Effector memory CD4-positive, alpha-beta T cell (primary cell): ENCODE data around the gene PRDM1.

Source experiments
- DNase-seq, 3 donors: peaks; one replicate each; pipeline ENCODE4 v3.0.0-alpha.2; 2020
- H3K27ac ChIP-seq: 2 replicates; pipeline ENCODE4 v1.7.0; 2013; ENCODE audit warnings: mild to moderate bottlenecking, low read length, moderate library complexity; ENCODE audit not compliant: insufficient read depth, poor library complexity, severe bottlenecking
- H3K27me3 ChIP-seq: replicated peaks from 2 replicates; pipeline ENCODE4 v1.7.0; 2013; ENCODE audit warnings: mild to moderate bottlenecking, low read length; ENCODE audit not compliant: insufficient read depth, control insufficient read depth, poor library complexity, severe bottlenecking
- H3K36me3 ChIP-seq: 2 replicates; pipeline ENCODE4 v1.7.0; 2013; ENCODE audit warnings: mild to moderate bottlenecking, low read length, moderate library complexity; ENCODE audit not compliant: control insufficient read depth, insufficient read depth
- H3K4me1 ChIP-seq: 2 replicates; pipeline ENCODE4 v1.7.0; 2013; ENCODE audit warnings: low read length, mild to moderate bottlenecking; ENCODE audit not compliant: control insufficient read depth, insufficient read depth, poor library complexity, severe bottlenecking
- H3K4me3 ChIP-seq: 2 replicates; pipeline ENCODE4 v1.7.0; 2013; ENCODE audit warnings: low read length, low read depth, mild to moderate bottlenecking; ENCODE audit not compliant: insufficient read depth, poor library complexity, severe bottlenecking
- H3K9me3 ChIP-seq: 2 replicates; pipeline ENCODE4 v1.7.0; 2013; ENCODE audit warnings: mild to moderate bottlenecking, low read length, moderate library complexity; ENCODE audit not compliant: control insufficient read depth

The PRDM1 gene

DNA sequence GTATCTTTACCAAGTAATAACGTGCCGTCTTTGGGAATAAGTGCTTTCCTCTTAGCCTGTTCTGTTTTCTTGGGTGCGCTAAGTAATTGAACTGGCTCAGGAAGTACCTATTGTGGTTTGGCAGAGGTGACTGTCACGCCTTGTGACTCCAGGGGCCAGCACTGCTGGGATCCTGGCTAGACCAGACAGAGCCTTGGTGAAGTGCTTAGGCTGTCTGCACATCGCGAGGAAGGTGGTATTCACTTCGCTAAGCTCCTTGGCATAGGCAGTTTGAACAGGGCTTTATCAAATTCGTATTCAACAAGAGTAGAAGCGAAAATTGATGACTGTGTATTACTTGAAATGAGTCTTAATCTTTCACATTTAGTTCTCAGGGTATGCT, 17.6 kb downstream of the PRDM1 start:
- H3K27ac ChIP-seq, result peak overlapping the region; percentile 81
- H3K36me3 ChIP-seq, result peaks cover 31% of the 10 kb centered on the region
- H3K9me3 ChIP-seq, result no peaks in the 10 kb centered on the region
- peak; percentile 52 to 64 (median 64) for DNase-seq
- H3K4me3 ChIP-seq, result peak overlapping the region; percentile 72
- peaks cover 36% of the 10 kb centered on the region for H3K4me1 ChIP-seq
- H3K27me3 ChIP-seq, result no peaks in the 10 kb centered on the region

DNA sequence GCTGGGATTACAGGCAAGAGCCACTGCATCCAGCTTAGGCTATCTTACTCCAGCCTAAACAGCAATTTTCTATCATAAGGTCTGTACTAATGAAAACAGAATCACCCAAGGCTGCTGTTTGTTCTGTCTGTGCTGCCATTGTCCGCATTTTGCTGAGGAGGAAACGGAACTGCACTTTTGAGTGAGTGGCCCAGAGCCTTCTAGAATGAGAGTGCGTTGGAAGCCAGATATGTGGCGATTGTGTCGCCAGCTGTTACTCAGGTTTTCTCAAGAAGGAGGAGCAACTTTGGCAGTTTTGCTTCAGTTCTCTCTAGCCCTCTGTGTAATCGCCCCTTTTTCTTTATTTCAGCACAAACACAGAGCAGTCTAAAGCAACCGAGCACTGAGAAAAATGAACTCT, 18.3 kb downstream of the PRDM1 start:
- no peak overlapping the region for H3K4me3 ChIP-seq
- H3K4me1 ChIP-seq, result peaks cover 36% of the 10 kb centered on the region
- no peak for DNase-seq
- H3K9me3 ChIP-seq, result no peaks in the 10 kb centered on the region
- H3K27me3 ChIP-seq, result no peaks in the 10 kb centered on the region
- H3K36me3 ChIP-seq, result peaks cover 31% of the 10 kb centered on the region
- peak overlapping the region; percentile 10 for H3K27ac ChIP-seq

DNA sequence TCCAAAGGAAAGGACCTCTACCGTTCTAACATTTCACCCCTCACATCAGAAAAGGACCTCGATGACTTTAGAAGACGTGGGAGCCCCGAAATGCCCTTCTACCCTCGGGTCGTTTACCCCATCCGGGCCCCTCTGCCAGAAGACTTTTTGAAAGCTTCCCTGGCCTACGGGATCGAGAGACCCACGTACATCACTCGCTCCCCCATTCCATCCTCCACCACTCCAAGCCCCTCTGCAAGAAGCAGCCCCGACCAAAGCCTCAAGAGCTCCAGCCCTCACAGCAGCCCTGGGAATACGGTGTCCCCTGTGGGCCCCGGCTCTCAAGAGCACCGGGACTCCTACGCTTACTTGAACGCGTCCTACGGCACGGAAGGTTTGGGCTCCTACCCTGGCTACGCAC, 18.8 kb downstream of the PRDM1 start:
- H3K4me3 ChIP-seq, result no peak overlapping the region
- no peaks in the 10 kb centered on the region for H3K27me3 ChIP-seq
- H3K27ac ChIP-seq, result peak overlapping the region; percentile 10
- no peak for DNase-seq
- H3K4me1 ChIP-seq, result peaks cover 36% of the 10 kb centered on the region
- H3K9me3 ChIP-seq, result no peaks in the 10 kb centered on the region
- H3K36me3 ChIP-seq, result peaks cover 31% of the 10 kb centered on the region

DNA sequence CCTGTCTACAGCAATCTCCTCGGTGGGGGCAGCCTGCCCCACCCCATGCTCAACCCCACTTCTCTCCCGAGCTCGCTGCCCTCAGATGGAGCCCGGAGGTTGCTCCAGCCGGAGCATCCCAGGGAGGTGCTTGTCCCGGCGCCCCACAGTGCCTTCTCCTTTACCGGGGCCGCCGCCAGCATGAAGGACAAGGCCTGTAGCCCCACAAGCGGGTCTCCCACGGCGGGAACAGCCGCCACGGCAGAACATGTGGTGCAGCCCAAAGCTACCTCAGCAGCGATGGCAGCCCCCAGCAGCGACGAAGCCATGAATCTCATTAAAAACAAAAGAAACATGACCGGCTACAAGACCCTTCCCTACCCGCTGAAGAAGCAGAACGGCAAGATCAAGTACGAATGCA, 19.4 kb downstream of the PRDM1 start:
- no peaks in the 10 kb centered on the region for H3K9me3 ChIP-seq
- H3K36me3 ChIP-seq, result peaks cover 31% of the 10 kb centered on the region
- H3K27ac ChIP-seq, result peak overlapping the region; percentile 10
- peaks cover 36% of the 10 kb centered on the region for H3K4me1 ChIP-seq
- DNase-seq, result no peak
- no peaks in the 10 kb centered on the region for H3K27me3 ChIP-seq
- H3K4me3 ChIP-seq, result no peak overlapping the region

DNA sequence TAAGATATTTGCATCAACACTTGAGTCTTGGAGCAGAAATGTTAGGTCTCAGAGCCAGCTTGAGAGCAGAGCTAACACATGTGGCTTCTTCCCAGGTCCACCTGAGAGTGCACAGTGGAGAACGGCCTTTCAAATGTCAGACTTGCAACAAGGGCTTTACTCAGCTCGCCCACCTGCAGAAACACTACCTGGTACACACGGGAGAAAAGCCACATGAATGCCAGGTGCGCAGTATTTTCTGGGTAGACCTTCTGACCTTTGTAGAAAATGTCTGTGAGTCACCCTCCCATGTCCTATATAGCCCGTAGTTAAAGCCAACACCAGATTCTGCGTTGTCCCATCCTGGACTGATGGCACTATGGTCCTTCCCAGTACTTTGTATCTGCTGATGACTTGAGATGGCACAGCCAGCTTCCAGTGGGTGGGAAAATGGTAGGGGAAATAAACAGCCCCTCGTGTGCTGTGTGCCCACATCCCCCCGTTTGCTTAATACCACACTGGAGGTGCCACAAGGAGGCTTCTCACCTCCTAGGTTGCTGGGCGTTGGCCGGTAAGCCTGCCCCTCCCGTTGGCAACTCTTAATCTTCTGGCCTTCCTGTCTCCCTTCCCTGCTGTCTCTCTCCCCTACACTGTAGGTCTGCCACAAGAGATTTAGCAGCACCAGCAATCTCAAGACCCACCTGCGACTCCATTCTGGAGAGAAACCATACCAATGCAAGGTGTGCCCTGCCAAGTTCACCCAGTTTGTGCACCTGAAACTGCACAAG, 20.3 kb downstream of the PRDM1 start:
- no peaks in the 10 kb centered on the region for H3K9me3 ChIP-seq
- H3K36me3 ChIP-seq, result peaks cover 31% of the 10 kb centered on the region
- DNase-seq, result no peak
- no peak overlapping the region for H3K27ac ChIP-seq
- peaks cover 38% of the 10 kb centered on the region for H3K4me1 ChIP-seq
- H3K27me3 ChIP-seq, result no peaks in the 10 kb centered on the region
- H3K4me3 ChIP-seq, result no peak overlapping the region

- no peak for DNase-seq
- H3K9me3 ChIP-seq, result no peaks in the 10 kb centered on the region
- H3K4me3 ChIP-seq, result no peak overlapping the region
- H3K27me3 ChIP-seq, result no peaks in the 10 kb centered on the region
- H3K36me3 ChIP-seq, result peaks cover 31% of the 10 kb centered on the region
- H3K4me1 ChIP-seq, result peaks cover 43% of the 10 kb centered on the region
- no peak overlapping the region for H3K27ac ChIP-seq
Observed at GRCh38 chr6:106107043-106107613, 21.0 kb downstream of the PRDM1 start.

DNA sequence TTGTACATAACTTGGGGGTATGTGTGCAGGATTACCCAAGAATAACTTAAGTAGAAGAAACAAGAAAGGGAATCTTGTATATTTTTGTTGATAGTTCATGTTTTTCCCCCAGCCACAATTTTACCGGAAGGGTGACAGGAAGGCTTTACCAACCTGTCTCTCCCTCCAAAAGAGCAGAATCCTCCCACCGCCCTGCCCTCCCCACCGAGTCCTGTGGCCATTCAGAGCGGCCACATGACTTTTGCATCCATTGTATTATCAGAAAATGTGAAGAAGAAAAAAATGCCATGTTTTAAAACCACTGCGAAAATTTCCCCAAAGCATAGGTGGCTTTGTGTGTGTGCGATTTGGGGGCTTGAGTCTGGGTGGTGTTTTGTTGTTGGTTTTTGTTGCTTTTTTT, 22.0 kb downstream of the PRDM1 start:
- H3K4me1 ChIP-seq, result peaks cover 50% of the 10 kb centered on the region
- no peaks in the 10 kb centered on the region for H3K9me3 ChIP-seq
- no peak overlapping the region for H3K27ac ChIP-seq
- H3K27me3 ChIP-seq, result no peaks in the 10 kb centered on the region
- H3K36me3 ChIP-seq, result peaks cover 31% of the 10 kb centered on the region
- H3K4me3 ChIP-seq, result no peak overlapping the region
- DNase-seq, result no peak

- H3K36me3 ChIP-seq, result peaks cover 31% of the 10 kb centered on the region
- H3K27me3 ChIP-seq, result no peaks in the 10 kb centered on the region
- no peak overlapping the region for H3K27ac ChIP-seq
- H3K9me3 ChIP-seq, result no peaks in the 10 kb centered on the region
- peaks cover 56% of the 10 kb centered on the region for H3K4me1 ChIP-seq
- no peak overlapping the region for H3K4me3 ChIP-seq
- DNase-seq, result no peak
Observed at GRCh38 chr6:106109029-106109428, 22.9 kb downstream of the PRDM1 start.

DNA sequence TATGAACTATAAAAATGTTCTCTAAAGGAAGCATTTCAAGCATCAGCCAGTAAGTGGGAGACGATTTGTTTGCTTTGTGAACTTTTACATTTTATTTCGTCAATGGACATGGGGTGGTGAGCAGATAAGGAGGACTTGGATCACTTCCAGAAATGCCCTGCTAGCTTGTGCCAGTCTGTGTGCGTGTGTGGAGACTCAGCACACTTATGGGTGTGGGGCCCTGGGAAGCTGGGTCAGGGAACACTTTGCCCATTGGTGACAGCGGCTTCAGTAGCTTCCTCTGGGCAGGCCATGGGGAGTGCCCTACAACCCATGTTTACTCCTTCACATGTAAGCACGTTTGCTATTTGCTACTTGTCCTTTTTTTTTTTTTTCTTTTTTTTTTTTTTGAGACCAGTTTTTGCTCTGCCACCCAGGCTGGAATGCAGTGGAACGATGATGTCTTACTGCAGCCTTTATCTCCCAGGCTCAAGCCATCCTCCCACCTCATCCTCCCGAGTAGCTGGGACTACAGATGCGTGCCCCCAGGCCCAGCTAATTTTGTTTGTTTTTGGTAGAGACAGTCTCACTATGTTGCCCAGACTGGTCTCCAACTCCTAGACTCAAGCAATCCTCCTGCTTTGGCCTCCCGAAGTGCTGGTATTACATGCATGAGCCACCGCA, 24.2 kb downstream of the PRDM1 start:
- Histone ChIP-seq H3K4me1 (peaks cover 59% of the 10 kb centered on the region), H3K27ac (no peak overlapping the region), H3K27me3 (no peaks in the 10 kb centered on the region), H3K36me3 (peaks cover 21% of the 10 kb centered on the region), H3K9me3 (no peaks in the 10 kb centered on the region), H3K4me3 (no peak overlapping the region)
- no peak for DNase-seq

DNA sequence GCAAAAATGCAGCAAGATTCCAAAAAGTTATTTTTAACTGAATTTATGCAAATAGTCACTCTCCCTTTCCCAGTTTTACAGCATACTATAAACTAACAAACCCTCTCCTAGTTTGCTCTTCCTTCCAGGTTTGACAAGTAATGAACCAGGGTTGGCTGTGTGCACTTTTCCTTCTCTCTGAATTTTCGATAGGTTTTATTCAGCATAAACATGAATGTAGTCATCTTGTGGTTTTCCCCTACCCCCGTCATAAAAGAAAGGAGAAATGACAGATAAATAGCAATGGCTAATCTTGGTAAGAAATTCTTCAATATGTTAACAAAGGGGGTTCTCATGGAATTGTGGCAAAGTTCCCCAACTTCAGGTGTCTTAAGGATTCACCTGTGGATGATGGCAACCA, 26.3 kb downstream of the PRDM1 start:
- Histone ChIP-seq H3K4me3 (no peak overlapping the region), H3K9me3 (no peaks in the 10 kb centered on the region), H3K27me3 (no peaks in the 10 kb centered on the region), H3K4me1 (peaks cover 56% of the 10 kb centered on the region), H3K36me3 (no peaks in the 10 kb centered on the region), H3K27ac (no peak overlapping the region)
- no peak for DNase-seq
